Left lung (tissue), 10 donors: ENCODE results near the gene TRPV4. TPM values are rescaled to one million over a fixed set of nuclear protein-coding genes. Genes with fewer than 3 reads are reported as not detected.
A peak's percentile ranks its signal among the peaks of the same experiment; 100 is the strongest.

Experiments
- ATAC-seq: fragments of 200-7000 bp; cut with Tn5 transposase; one replicate; pipeline ENCODE4 v1.9.1; 2020; ENCODE audit warnings: moderate library complexity
- DNase-seq, 4 donors: peaks; one replicate each; pipeline ENCODE4 v3.0.0-alpha.2; 2013 to 2020
- H3K27ac ChIP-seq, 2 donors: fragments of 200-600 bp; sonication (generic) in 1 of 2; one replicate each; pipeline versions ENCODE4 v1.5.0 to v1.8.0; 2020 to 2021
- H3K27me3 ChIP-seq, 2 donors: fragments of 200-600 bp; sonication (generic) in 1 of 2; one replicate each; pipeline versions ENCODE4 v1.5.0 to v1.8.0; 2020 to 2021
- H3K36me3 ChIP-seq, 2 donors: fragments of 200-600 bp; sonication (generic) in 1 of 2; one replicate each; pipeline versions ENCODE4 v1.5.0 to v1.8.0; 2020 to 2021
- H3K4me1 ChIP-seq, 2 donors: fragments of 200-600 bp; one replicate each; pipeline ENCODE4 v1.8.0; 2021
- H3K4me3 ChIP-seq, 2 donors: fragments of 200-600 bp; sonication (generic) in 1 of 2; one replicate each; pipeline versions ENCODE4 v1.5.0 to v1.8.0; 2020 to 2021; ENCODE audit warnings: mild to moderate bottlenecking in 1 of 2
- H3K9me3 ChIP-seq, 2 donors: fragments of 200-600 bp; sonication (generic) in 1 of 2; one replicate each; pipeline versions ENCODE4 v1.5.0 to v1.8.0; 2020 to 2021
- CTCF ChIP-seq, 2 donors: fragments of 200-600 bp; sonication (generic) in 1 of 2; IDR thresholded peaks; one replicate each; pipeline versions ENCODE4 v1.5.0 to v1.8.0; 2021; ENCODE audit warnings: antibody characterized with exemption in 2 of 2
- intact Hi-C, 2 donors: fragments of 100-400 bp; cut with DNase I; formaldehyde crosslinking; loops; one replicate each; pipeline versions ENCODE4 v1.11.2 to v1.14.2; 2022
- polyA plus RNA-seq, 6 donors: library from polyadenylated mRNA; unstranded; fragments of 120-200 nt; gene quantifications; one replicate each; pipeline ENCODE4 v1.2.1, GENCODE V29; 2013; ENCODE audit not compliant: insufficient read length in 6 of 6
- total RNA-seq, 2 donors: library from RNA; stranded (reverse); fragmentation: NEBNext Ultra II Directional; extraction: Animal tissue kit (Norgen Biotek cat#: 25700); gene quantifications; one replicate each; pipeline ENCODE4 v1.2.1, GENCODE V29; 2021
- donor health status: DM: no; HTN: yes; CAD: no.
- donor health status: DM: no; HTN: no; CAD: no.

Gene TRPV4
- total and polyA plus RNA-seq, 8 donors: 2.2 to 3.7 (median 3.2) TPM

- Histone ChIP-seq H3K4me1 (peaks cover 0 to 6% of the 10 kb centered on the region in 2 donors), H3K27ac (no peak overlapping the region), H3K27me3 (no peaks in the 10 kb centered on the region), H3K9me3 (no peaks in the 10 kb centered on the region), H3K36me3 (no peaks in the 10 kb centered on the region), H3K4me3 (no peak overlapping the region)
- ATAC-seq: no peak
- TF ChIP-seq CTCF (IDR thresholded peaks at IDR 0.05): no peak
- intact Hi-C loops: loop anchor here in 1 of 2 donors (10.0 kb wide), 1 partner anchor 76 kb away; the partner anchor contains the start of gene GLTP
- DNase-seq: no peak
Measured at GRCh38 chr12:109808876-109809646, 24.1 kb downstream of the TRPV4 start.

GRCh38 chr12:109807954-109808643, 25.1 kb downstream of the TRPV4 start:
- intact Hi-C loops: loop anchor here in 1 of 2 donors (10.0 kb wide), 1 partner anchor 77 kb away; the partner anchor contains the start of gene GLTP
- no peak overlapping the region for H3K27ac ChIP-seq
- no peak overlapping the region for H3K4me3 ChIP-seq
- no peaks in the 10 kb centered on the region for H3K36me3 ChIP-seq
- no peak for TF ChIP-seq CTCF (IDR thresholded peaks at IDR 0.05)
- H3K4me1 ChIP-seq: peaks cover 0 to 6% of the 10 kb centered on the region in 2 donors
- H3K27me3 ChIP-seq: no peaks in the 10 kb centered on the region
- DNase-seq (no peak), ATAC-seq (no peak)
- H3K9me3 ChIP-seq: no peaks in the 10 kb centered on the region

GRCh38 chr12:109804820-109805761, 28.1 kb downstream of the TRPV4 start:
- peak; percentile 93 to 99 for TF ChIP-seq CTCF (IDR thresholded peaks at IDR 0.05)
- ATAC-seq: peak; percentile 95
- Histone ChIP-seq H3K27me3 (no peaks in the 10 kb centered on the region), H3K27ac (no peak overlapping the region), H3K9me3 (no peaks in the 10 kb centered on the region), H3K4me1 (peaks cover 0 to 6% of the 10 kb centered on the region in 2 donors), H3K4me3 (no peak overlapping the region), H3K36me3 (no peaks in the 10 kb centered on the region)
- intact Hi-C loops: loop anchor here in 1 of 2 donors (10.0 kb wide), 1 partner anchor 80 kb away; the partner anchor contains the start of gene GLTP
- DNase-seq: peak; percentile 51 to 92 (median 66)

- Histone ChIP-seq H3K36me3 (no peaks in the 10 kb centered on the region), H3K4me1 (peaks cover 0 to 6% of the 10 kb centered on the region in 2 donors), H3K4me3 (no peak overlapping the region), H3K27me3 (no peaks in the 10 kb centered on the region), H3K9me3 (no peaks in the 10 kb centered on the region), H3K27ac (no peak overlapping the region)
- intact Hi-C loops: loop anchor here in 1 of 2 donors (10.0 kb wide), 1 partner anchor 81 kb away; the partner anchor contains the start of gene GLTP
- no peak for ATAC-seq
- TF ChIP-seq CTCF (IDR thresholded peaks at IDR 0.05): no peak
- DNase-seq: no peak
Measured at GRCh38 chr12:109803678-109804077, 29.5 kb downstream of the TRPV4 start.
